Trophoblast cell (in vitro differentiated cells and primary cell): Measurements from ENCODE around the gene SLC24A4.

Source experiments
- DNase-seq, 2 donors: peaks; one replicate each; pipeline ENCODE4 v3.0.0-alpha.2; 2016
- H2AFZ ChIP-seq: 2 replicates; pipeline ENCODE4 v1.6.1; 2013; ENCODE audit warnings: low read length, moderate library complexity, mild to moderate bottlenecking; ENCODE audit not compliant: insufficient read depth, poor library complexity
- H2AK5ac ChIP-seq: 2 replicates; pipeline ENCODE4 v1.6.1; 2013; ENCODE audit warnings: mild to moderate bottlenecking, low read length
- H2BK120ac ChIP-seq: 2 replicates; pipeline ENCODE4 v1.6.1; 2013; ENCODE audit warnings: low read length, mild to moderate bottlenecking, moderate library complexity; ENCODE audit not compliant: insufficient read depth, poor library complexity
- H2BK12ac ChIP-seq: 2 replicates; pipeline ENCODE4 v1.6.1; 2013; ENCODE audit warnings: mild to moderate bottlenecking, low read length, moderate library complexity
- H2BK5ac ChIP-seq: 2 replicates; pipeline ENCODE4 v1.6.1; 2013; ENCODE audit warnings: low read length, low read depth, moderate library complexity, mild to moderate bottlenecking; ENCODE audit not compliant: poor library complexity
- H3K14ac ChIP-seq: 2 replicates; pipeline ENCODE4 v1.6.1; 2013; ENCODE audit warnings: mild to moderate bottlenecking, low read length
- H3K18ac ChIP-seq: 2 replicates; pipeline ENCODE4 v1.6.1; 2013; ENCODE audit warnings: mild to moderate bottlenecking, low read length
- H3K23ac ChIP-seq: 2 replicates; pipeline ENCODE4 v1.6.1; 2013; ENCODE audit warnings: low read length
- H3K27ac ChIP-seq: 2 replicates; pipeline ENCODE4 v1.5.1; 2013; ENCODE audit warnings: low read depth, mild to moderate bottlenecking, inconsistent platforms, low read length, moderate library complexity
- H3K27me3 ChIP-seq: 2 replicates; pipeline ENCODE4 v1.6.1; 2013; ENCODE audit warnings: inconsistent platforms, mild to moderate bottlenecking, low read length, moderate library complexity; ENCODE audit not compliant: insufficient read depth
- H3K36me3 ChIP-seq, 2 experiments: 1 replicate in 1 of 2; 2 replicates in 1 of 2; pipeline ENCODE4 v1.6.1; 2013; ENCODE audit warnings: low read length in 2 of 2, mild to moderate bottlenecking in 2 of 2, moderate library complexity in 1 of 2; ENCODE audit not compliant: insufficient read depth in 2 of 2, control insufficient read depth in 1 of 2
- H3K4ac ChIP-seq: 2 replicates; pipeline ENCODE4 v1.6.1; 2013; ENCODE audit warnings: low read depth, mild to moderate bottlenecking, low read length, moderate library complexity
- H3K4me1 ChIP-seq, 2 experiments: 1 replicate in 1 of 2; 2 replicates in 1 of 2; pipeline ENCODE4 v1.6.1; 2013; ENCODE audit warnings: low read length in 2 of 2, mild to moderate bottlenecking in 2 of 2, moderate library complexity in 1 of 2; ENCODE audit not compliant: insufficient read depth in 2 of 2, control insufficient read depth in 1 of 2
- H3K4me2 ChIP-seq: 2 replicates; pipeline ENCODE4 v1.6.1; 2013; ENCODE audit warnings: inconsistent platforms, mild to moderate bottlenecking, low read length, moderate library complexity
- H3K4me3 ChIP-seq: 2 replicates; pipeline ENCODE4 v1.5.1; 2013; ENCODE audit warnings: mild to moderate bottlenecking, low read depth, low read length, inconsistent platforms
- H3K79me1 ChIP-seq: one replicate; pipeline ENCODE4 v1.6.1; 2013; ENCODE audit warnings: low read length
- H3K79me2 ChIP-seq: 2 replicates; pipeline ENCODE4 v1.6.1; 2013; ENCODE audit warnings: low read length, mild to moderate bottlenecking; ENCODE audit not compliant: control insufficient read depth, insufficient read depth, poor library complexity
- H3K9ac ChIP-seq: 2 replicates; pipeline ENCODE4 v1.6.1; 2013; ENCODE audit warnings: mild to moderate bottlenecking, low read length
- H3K9me3 ChIP-seq: 2 replicates; pipeline ENCODE4 v1.6.1; 2013; ENCODE audit warnings: low read depth, mild to moderate bottlenecking, control low read depth, inconsistent platforms, low read length; ENCODE audit not compliant: insufficient read depth
- H4K12ac ChIP-seq: 2 replicates; pipeline ENCODE4 v1.6.1; 2013; ENCODE audit warnings: low read depth, mild to moderate bottlenecking, low read length, moderate library complexity
- H4K8ac ChIP-seq: 2 replicates; pipeline ENCODE4 v1.6.1; 2013; ENCODE audit warnings: low read depth, mild to moderate bottlenecking, low read length, moderate library complexity
- H4K91ac ChIP-seq: one replicate; pipeline ENCODE4 v1.6.1; 2013; ENCODE audit warnings: low read depth, mild to moderate bottlenecking, low read length, moderate library complexity
- WGBS: extraction: QIAGEN DNeasy Blood & Tissue Kit; methylation state at CpG from one replicate; pipeline ENCODE4 v1.1.7; 2013; ENCODE audit warnings: missing lambda C conversion rate; ENCODE audit not compliant: insufficient read length, insufficient coverage; ENCODE audit errors: extremely low coverage; 5-methylcytosine and 5-hydroxymethylcytosine counted together

The SLC24A4 gene

DNA sequence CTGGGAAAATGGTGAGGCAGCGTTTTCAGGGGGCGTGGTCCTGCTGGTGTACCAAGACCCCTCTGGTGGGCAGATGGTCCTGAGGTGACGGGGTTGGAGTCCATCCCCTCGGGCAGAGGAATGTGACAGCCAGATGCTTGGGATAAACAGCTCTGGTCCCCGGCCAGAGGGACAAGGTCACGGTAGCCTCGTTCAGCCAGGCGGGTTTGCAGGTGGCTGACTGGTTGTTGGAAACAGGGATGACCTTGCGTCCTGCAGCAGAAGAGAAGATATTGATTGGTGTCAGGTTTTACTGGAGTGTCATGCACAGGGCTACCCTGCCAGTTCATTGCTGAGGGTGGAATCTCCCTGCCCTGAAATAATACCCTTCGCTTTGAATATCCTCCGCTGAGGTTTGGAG lies 43.3 kb downstream of the SLC24A4 start:
- no peak overlapping the region for H3K14ac ChIP-seq
- no peak overlapping the region for H2BK5ac ChIP-seq
- H3K9me3 ChIP-seq: no peaks in the 10 kb centered on the region
- H3K27me3 ChIP-seq: no peaks in the 10 kb centered on the region
- H3K4ac ChIP-seq: no peak overlapping the region
- H3K27ac ChIP-seq: no peak overlapping the region
- H3K4me2 ChIP-seq: no peak overlapping the region
- no peak for DNase-seq
- H4K8ac ChIP-seq: no peak overlapping the region
- H3K36me3 ChIP-seq: no peaks in the 10 kb centered on the region
- H3K9ac ChIP-seq: no peak overlapping the region
- no peaks in the 10 kb centered on the region for H3K79me1 ChIP-seq
- no peak overlapping the region for H4K91ac ChIP-seq
- no peak overlapping the region for H2BK120ac ChIP-seq
- no peak overlapping the region for H2AK5ac ChIP-seq
- no peak overlapping the region for H2BK12ac ChIP-seq
- no peaks in the 10 kb centered on the region for H3K79me2 ChIP-seq
- H3K23ac ChIP-seq: no peak overlapping the region
- H2AFZ ChIP-seq: no peak overlapping the region
- H4K12ac ChIP-seq: no peak overlapping the region
- H3K4me3 ChIP-seq: no peak overlapping the region
- no peaks in the 10 kb centered on the region for H3K4me1 ChIP-seq
- H3K18ac ChIP-seq: no peak overlapping the region
- WGBS: no CpG with 5 or more reads among the region's 11 CpGs

DNA sequence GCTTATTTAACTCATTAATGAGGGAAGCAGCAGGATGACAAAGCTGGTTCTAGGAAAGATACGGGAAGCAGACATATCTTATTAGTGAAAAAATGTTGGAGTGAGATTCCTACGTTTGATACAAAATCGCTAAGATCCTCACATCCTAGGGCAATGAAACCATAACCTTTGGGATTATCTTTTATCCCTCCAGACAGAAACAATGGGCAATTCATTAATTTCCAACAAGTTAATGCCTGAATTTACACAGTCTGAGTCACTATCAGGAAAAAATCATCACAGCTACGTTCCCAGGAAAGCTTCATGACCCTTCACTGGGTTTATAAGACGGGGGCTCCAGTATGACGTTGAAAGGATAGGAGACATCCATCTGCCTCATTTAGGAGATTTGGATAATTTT lies 45.0 kb downstream of the SLC24A4 start:
- Histone ChIP-seq H3K14ac (no peak overlapping the region), H2BK12ac (no peak overlapping the region), H4K91ac (no peak overlapping the region), H3K4me1 (no peaks in the 10 kb centered on the region), H2AFZ (no peak overlapping the region), H2AK5ac (no peak overlapping the region), H3K36me3 (no peaks in the 10 kb centered on the region), H3K79me2 (no peaks in the 10 kb centered on the region), H2BK120ac (no peak overlapping the region), H3K18ac (no peak overlapping the region), H2BK5ac (no peak overlapping the region), H3K23ac (no peak overlapping the region), H3K4me3 (no peak overlapping the region), H3K27me3 (no peaks in the 10 kb centered on the region), H3K4me2 (no peak overlapping the region), H3K27ac (no peak overlapping the region), H3K9ac (no peak overlapping the region), H3K9me3 (no peaks in the 10 kb centered on the region), H4K8ac (no peak overlapping the region), H4K12ac (no peak overlapping the region), H3K4ac (no peak overlapping the region), H3K79me1 (no peaks in the 10 kb centered on the region)
- WGBS: no CpG with 5 or more reads among the region's 6 CpGs
- no peak for DNase-seq

DNA sequence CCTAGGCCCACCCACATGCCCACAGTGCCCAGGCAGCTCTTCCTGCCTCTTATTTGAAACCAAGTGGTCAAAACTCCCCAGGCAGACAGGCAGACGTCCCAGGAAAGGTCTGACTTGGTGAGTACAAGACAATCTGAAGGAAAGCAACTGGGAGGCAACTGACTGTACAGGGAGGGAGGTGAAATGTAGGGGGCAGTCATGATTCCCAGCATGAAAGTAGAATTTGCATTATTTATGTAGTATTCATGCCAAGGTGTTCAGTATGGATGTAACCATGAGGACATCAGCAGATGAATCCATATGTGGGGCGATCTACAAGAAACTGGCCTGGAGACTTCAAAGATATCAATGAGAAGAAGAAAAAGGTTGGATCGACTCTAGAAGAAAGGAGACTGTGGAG lies 46.1 kb downstream of the SLC24A4 start:
- Histone ChIP-seq H3K27me3 (no peaks in the 10 kb centered on the region), H2BK5ac (no peak overlapping the region), H2AK5ac (no peak overlapping the region), H3K9ac (no peak overlapping the region), H3K4me2 (no peak overlapping the region), H3K23ac (no peak overlapping the region), H3K79me1 (no peaks in the 10 kb centered on the region), H4K12ac (no peak overlapping the region), H2BK12ac (no peak overlapping the region), H2AFZ (no peak overlapping the region), H3K18ac (no peak overlapping the region), H3K4me3 (no peak overlapping the region), H3K14ac (no peak overlapping the region), H3K36me3 (no peaks in the 10 kb centered on the region), H3K4ac (no peak overlapping the region), H2BK120ac (no peak overlapping the region), H4K91ac (no peak overlapping the region), H3K4me1 (no peaks in the 10 kb centered on the region), H4K8ac (no peak overlapping the region), H3K79me2 (no peaks in the 10 kb centered on the region), H3K9me3 (no peaks in the 10 kb centered on the region), H3K27ac (no peak overlapping the region)
- no peak for DNase-seq
- no CpG with 5 or more reads among the region's 3 CpGs for WGBS

DNA sequence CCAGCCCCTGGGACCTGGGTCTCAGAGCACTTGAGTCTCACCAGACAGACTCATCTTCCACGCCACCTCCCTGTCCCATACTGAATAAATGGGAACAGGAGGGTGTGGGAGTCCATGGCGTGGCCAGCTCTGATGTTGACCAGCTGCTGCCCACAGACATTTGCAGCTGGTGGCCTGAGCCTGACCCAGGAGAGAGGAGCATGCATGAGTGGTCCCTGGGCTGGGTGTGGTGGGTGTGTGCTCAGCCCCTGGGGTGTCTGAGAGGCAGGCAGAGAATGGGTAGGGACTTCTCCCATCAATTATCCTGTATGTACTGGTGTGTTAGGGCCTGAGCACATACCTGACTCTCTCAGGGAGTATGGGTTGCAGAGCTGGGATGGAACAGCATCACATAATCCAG lies 49.3 kb downstream of the SLC24A4 start:
- Histone ChIP-seq H3K14ac (no peak overlapping the region), H4K12ac (no peak overlapping the region), H3K79me1 (no peaks in the 10 kb centered on the region), H3K9me3 (no peaks in the 10 kb centered on the region), H3K27ac (no peak overlapping the region), H2BK12ac (no peak overlapping the region), H3K4me3 (no peak overlapping the region), H3K27me3 (no peaks in the 10 kb centered on the region), H3K36me3 (no peaks in the 10 kb centered on the region), H4K91ac (no peak overlapping the region), H2AFZ (no peak overlapping the region), H3K23ac (no peak overlapping the region), H3K4me1 (no peaks in the 10 kb centered on the region), H4K8ac (no peak overlapping the region), H3K79me2 (no peaks in the 10 kb centered on the region), H3K18ac (no peak overlapping the region), H3K9ac (peak overlapping the region; percentile 9), H2AK5ac (no peak overlapping the region), H3K4ac (no peak overlapping the region), H2BK5ac (no peak overlapping the region), H3K4me2 (no peak overlapping the region), H2BK120ac (no peak overlapping the region)
- no peak for DNase-seq
- no CpG with 5 or more reads among the region's 2 CpGs for WGBS
